Activated CD8-positive, alpha-beta memory T cell treated with anti-CD3 and anti-CD28 coated beads, Interleukin-2, amount 10 ng/mL, durations not matched to agents 7 days and 5 days (primary cell): Measurements from ENCODE around the gene SRGN. TPM values are rescaled to one million over a fixed set of nuclear protein-coding genes. Genes with fewer than 3 reads are reported as not detected.

Experiments used
- ATAC-seq: fragments of 150-1000 bp; cut with Tn5 transposase; one replicate; pipeline ENCODE4 v1.10.0; 2021; ENCODE audit warnings: moderate library complexity
- CTCF ChIA-PET: fragments of 350-600 bp; sonication (Branson Sonifier 250); formaldehyde crosslinking; loops from one replicate; lab custom pipeline; 2021; ENCODE audit warnings: antibody characterized with exemption; lab: Charles Lee
- DNase-seq: peaks from one replicate; pipeline ENCODE4 v3.0.0-alpha.2; 2020
- H3K27ac Mint-ChIP-seq: one replicate; pipeline ENCODE4 v1.8.0; 2021; ENCODE audit warnings: mild to moderate bottlenecking, mixed read lengths
- H3K27me3 Mint-ChIP-seq: one replicate; pipeline ENCODE4 v1.8.0; 2021; ENCODE audit warnings: mixed read lengths
- H3K36me3 Mint-ChIP-seq: one replicate; pipeline ENCODE4 v1.8.0; 2021; ENCODE audit warnings: mild to moderate bottlenecking, mixed read lengths
- H3K4me1 Mint-ChIP-seq: one replicate; pipeline ENCODE4 v1.8.0; 2021; ENCODE audit warnings: mixed read lengths
- H3K4me3 Mint-ChIP-seq: one replicate; pipeline ENCODE4 v1.8.0; 2021; ENCODE audit warnings: mild to moderate bottlenecking, moderate library complexity, mixed read lengths
- H3K9me3 Mint-ChIP-seq: one replicate; pipeline ENCODE4 v1.8.0; 2022; ENCODE audit warnings: low read depth, mixed read lengths
- total RNA-seq, 2 experiments: library from RNA; stranded (reverse); gene quantifications; one replicate each; pipeline ENCODE4 v1.2.3, GENCODE V29; 2021

SRGN gene
- total RNA-seq, 2 experiments from 2014 or later, result 366 to 616 TPM

GRCh38 chr10:69051710-69052487, 36.0 kb upstream of the SRGN start:
- no peaks in the 10 kb centered on the region for H3K27me3 Mint-ChIP-seq
- H3K9me3 Mint-ChIP-seq, result no peaks in the 10 kb centered on the region
- no peak for ATAC-seq
- DNase-seq, result no peak
- CTCF ChIA-PET, result interaction anchor here (0.6 to 1.4 kb wide), 5 partner anchors 10 to 46 kb away, joined by 3 to 5 read pairs (median 3); no protein-coding TSS in a partner anchor
- peak overlapping the region; percentile 77 for H3K27ac Mint-ChIP-seq
- H3K36me3 Mint-ChIP-seq, result no peaks in the 10 kb centered on the region
- H3K4me3 Mint-ChIP-seq, result no peak overlapping the region
- peaks cover 75% of the 10 kb centered on the region for H3K4me1 Mint-ChIP-seq

DNA sequence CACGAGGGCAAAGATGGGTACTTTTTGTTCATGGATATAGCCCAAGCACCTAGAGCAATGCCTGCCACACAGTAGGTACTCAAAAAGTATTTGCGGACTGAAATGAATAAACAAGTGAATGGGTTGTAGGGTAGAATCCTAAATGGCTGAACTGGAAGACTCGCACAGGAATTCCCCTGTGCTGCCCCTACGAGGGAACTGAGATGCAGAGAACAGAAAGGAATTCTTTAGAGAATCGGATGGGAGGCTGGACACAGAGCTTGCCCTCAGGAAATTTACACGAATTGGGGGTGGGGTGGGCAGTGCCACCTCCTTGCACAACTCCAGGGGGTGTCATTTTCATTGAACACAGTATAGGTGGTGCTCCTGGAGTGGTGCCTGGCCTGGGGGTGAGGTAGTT, 35.2 kb upstream of the SRGN start:
- peaks cover 76% of the 10 kb centered on the region for H3K4me1 Mint-ChIP-seq
- ATAC-seq, result no peak
- H3K4me3 Mint-ChIP-seq, result no peak overlapping the region
- H3K9me3 Mint-ChIP-seq, result no peaks in the 10 kb centered on the region
- no peaks in the 10 kb centered on the region for H3K36me3 Mint-ChIP-seq
- no peak for DNase-seq
- H3K27me3 Mint-ChIP-seq, result no peaks in the 10 kb centered on the region
- CTCF ChIA-PET, result interaction anchor here (1.4 kb wide), 1 partner anchor 47 kb away, joined by 3 read pairs; no protein-coding TSS in a partner anchor
- peak overlapping the region; percentile 48 for H3K27ac Mint-ChIP-seq

DNA sequence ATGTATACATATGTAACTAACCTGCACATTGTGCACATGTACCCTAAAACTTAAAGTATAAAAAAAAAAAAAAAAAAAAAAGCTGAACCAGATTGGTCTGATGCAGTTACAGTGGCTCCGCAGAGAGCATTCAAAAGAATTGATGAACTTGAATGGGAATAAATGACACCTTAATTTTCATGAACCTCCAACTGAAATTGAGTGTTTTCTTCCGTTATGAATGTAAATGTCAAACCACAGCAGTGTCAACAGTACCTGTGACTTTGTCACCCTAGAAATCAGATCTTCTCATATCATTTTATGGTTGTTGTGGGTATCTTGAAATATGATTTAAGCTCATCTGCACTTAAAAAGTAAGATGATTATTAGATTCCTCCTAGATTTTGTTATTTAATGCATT, 32.7 kb upstream of the SRGN start:
- H3K27ac Mint-ChIP-seq, result peak overlapping the region; percentile 87
- H3K4me1 Mint-ChIP-seq, result peaks cover 68% of the 10 kb centered on the region
- H3K27me3 Mint-ChIP-seq, result no peaks in the 10 kb centered on the region
- no peaks in the 10 kb centered on the region for H3K36me3 Mint-ChIP-seq
- no peak for DNase-seq
- ATAC-seq, result peak; percentile 50
- CTCF ChIA-PET, result interaction anchor here (0.7 to 2.9 kb wide), 6 partner anchors 10 to 171 kb away, joined by 3 to 24 read pairs (median 4); no protein-coding TSS in a partner anchor
- H3K9me3 Mint-ChIP-seq, result no peaks in the 10 kb centered on the region
- H3K4me3 Mint-ChIP-seq, result no peak overlapping the region

DNA sequence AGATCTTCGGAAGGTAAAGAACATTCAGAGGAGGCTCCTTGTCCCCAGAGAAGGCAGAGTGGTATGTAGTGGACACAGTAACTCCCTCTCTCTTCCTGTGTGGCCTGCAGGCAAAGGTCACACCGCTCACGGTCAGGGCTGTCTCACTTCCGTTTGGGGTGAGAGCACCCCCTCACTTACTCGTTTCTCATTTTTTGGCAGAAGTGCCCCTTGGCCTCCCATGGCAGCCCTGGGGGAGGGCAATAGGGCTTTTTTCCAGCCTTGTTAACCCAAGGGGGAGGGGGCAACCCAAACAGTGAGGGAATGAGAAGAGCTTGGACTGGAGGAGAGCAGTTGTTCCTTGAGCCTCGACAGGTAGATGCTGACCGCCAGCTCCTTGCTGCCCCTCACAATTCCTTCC, 31.8 kb upstream of the SRGN start:
- H3K9me3 Mint-ChIP-seq, result no peaks in the 10 kb centered on the region
- no peaks in the 10 kb centered on the region for H3K27me3 Mint-ChIP-seq
- CTCF ChIA-PET, result interaction anchor here (1.2 to 2.9 kb wide), 5 partner anchors 10 to 35 kb away, joined by 3 to 24 read pairs (median 5); partner anchors contain the start of gene SRGN
- peak overlapping the region; percentile 87 for H3K27ac Mint-ChIP-seq
- no peaks in the 10 kb centered on the region for H3K36me3 Mint-ChIP-seq
- no peak for ATAC-seq
- peaks cover 67% of the 10 kb centered on the region for H3K4me1 Mint-ChIP-seq
- no peak overlapping the region for H3K4me3 Mint-ChIP-seq
- DNase-seq, result peak; percentile 55

- Mint-ChIP-seq H3K27ac (peak overlapping the region; percentile 87), H3K4me1 (peaks cover 67% of the 10 kb centered on the region), H3K9me3 (no peaks in the 10 kb centered on the region), H3K4me3 (no peak overlapping the region), H3K27me3 (no peaks in the 10 kb centered on the region), H3K36me3 (no peaks in the 10 kb centered on the region)
- CTCF ChIA-PET, result interaction anchor here (1.3 to 2.9 kb wide), 4 partner anchors 12 to 35 kb away, joined by 3 to 24 read pairs (median 6); partner anchors contain the start of gene SRGN
- DNase-seq (no peak), ATAC-seq (no peak)
These were observed 31.2 kb upstream of the SRGN start for GRCh38 chr10:69056536-69057260.

GRCh38 chr10:69057261-69057950, 30.5 kb upstream of the SRGN start:
- peak overlapping the region; percentile 19 for H3K4me3 Mint-ChIP-seq

DNA sequence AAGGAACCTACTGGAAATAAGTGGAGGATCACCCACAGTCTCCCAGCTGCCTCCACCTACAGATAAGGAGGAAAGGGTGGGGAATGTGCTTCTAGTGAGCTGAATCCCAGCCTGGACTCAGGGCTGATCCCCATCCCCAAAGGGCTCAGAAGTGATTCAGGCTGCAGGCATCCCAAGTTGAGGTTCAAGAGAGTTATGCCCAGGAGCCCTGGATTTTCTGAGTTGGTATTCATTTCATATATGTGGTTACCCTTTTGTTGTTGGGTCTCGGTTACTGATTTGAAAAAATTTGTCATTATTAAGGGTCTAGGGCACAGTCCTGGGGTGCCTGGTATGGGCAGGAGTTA, 30.0 kb upstream of the SRGN start:
- Mint-ChIP-seq H3K4me3 (peak overlapping the region; percentile 19), H3K27me3 (no peaks in the 10 kb centered on the region), H3K27ac (peak overlapping the region; percentile 87), H3K9me3 (no peaks in the 10 kb centered on the region), H3K36me3 (no peaks in the 10 kb centered on the region), H3K4me1 (peaks cover 63% of the 10 kb centered on the region)
- no peak for DNase-seq
- CTCF ChIA-PET, result interaction anchor here (1.3 to 2.2 kb wide), 3 partner anchors 30 to 53 kb away, joined by 4 to 9 read pairs (median 6); partner anchors contain the start of gene SRGN
- ATAC-seq, result peak; percentile 5

More at GRCh38 chr10:69057261-69057950, 30.5 kb upstream of the SRGN start:
- peak; percentile 56 for ATAC-seq
- CTCF ChIA-PET, result interaction anchor here (1.3 to 2.9 kb wide), 3 partner anchors 12 to 34 kb away, joined by 4 to 24 read pairs (median 9); partner anchors contain the start of gene SRGN
- Mint-ChIP-seq H3K36me3 (no peaks in the 10 kb centered on the region), H3K4me1 (peaks cover 67% of the 10 kb centered on the region), H3K9me3 (no peaks in the 10 kb centered on the region), H3K27ac (peak overlapping the region; percentile 87), H3K27me3 (no peaks in the 10 kb centered on the region)
- peak; percentile 79 for DNase-seq

DNA sequence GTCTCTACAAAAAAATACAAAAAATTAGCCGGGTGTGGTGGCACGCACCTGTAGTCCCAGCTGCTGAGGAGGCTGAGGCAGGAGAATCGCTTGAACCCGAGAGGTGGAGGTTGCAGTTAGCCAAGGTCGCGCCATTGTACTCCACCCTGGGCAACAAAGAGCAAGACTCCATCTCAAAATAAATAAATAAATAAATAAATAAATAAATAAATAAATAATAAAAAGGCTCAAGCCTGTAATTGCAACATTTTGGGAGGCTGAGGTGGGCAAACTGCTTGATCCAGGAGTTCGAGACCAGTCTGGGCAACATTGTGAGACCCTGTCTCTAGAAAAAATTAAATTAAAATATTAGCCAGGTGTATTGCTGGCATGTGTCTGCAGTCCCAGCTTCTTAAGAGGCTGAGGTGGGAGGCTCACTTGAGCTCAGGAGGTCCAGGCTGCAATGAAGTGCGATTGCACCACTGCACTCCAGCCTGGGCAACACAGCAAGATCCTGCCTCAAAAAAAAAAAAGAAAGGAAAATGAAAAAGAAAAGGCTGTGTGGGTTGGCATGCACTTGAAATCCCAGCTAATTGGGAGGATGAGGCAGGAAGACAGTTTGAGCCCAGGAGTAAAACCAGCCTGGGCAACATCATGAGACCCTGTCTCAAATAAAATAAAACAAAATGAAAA, 27.6 kb upstream of the SRGN start:
- Mint-ChIP-seq H3K4me3 (no peak overlapping the region), H3K27me3 (no peaks in the 10 kb centered on the region), H3K36me3 (no peaks in the 10 kb centered on the region), H3K4me1 (peaks cover 55% of the 10 kb centered on the region), H3K9me3 (no peaks in the 10 kb centered on the region), H3K27ac (no peak overlapping the region)
- no peak for DNase-seq
- no peak for ATAC-seq
- CTCF ChIA-PET, result interaction anchor here (0.9 kb wide), 1 partner anchor 56 kb away, joined by 3 read pairs; no protein-coding TSS in a partner anchor

GRCh38 chr10:69061305-69062161, 26.4 kb upstream of the SRGN start:
- peak; percentile 50 for DNase-seq
- peak overlapping the region; percentile 69 for H3K27ac Mint-ChIP-seq
- no peaks in the 10 kb centered on the region for H3K9me3 Mint-ChIP-seq
- H3K36me3 Mint-ChIP-seq, result peaks cover 3% of the 10 kb centered on the region
- ATAC-seq, result peak; percentile 72
- no peaks in the 10 kb centered on the region for H3K27me3 Mint-ChIP-seq
- H3K4me1 Mint-ChIP-seq, result peaks cover 53% of the 10 kb centered on the region
- CTCF ChIA-PET, result interaction anchor here (1.2 to 1.7 kb wide), 2 partner anchors 24 to 57 kb away, joined by 3 to 5 read pairs; no protein-coding TSS in a partner anchor
- peak overlapping the region; percentile 46 for H3K4me3 Mint-ChIP-seq

- no peak overlapping the region for H3K4me3 Mint-ChIP-seq
- ATAC-seq, result no peak
These were observed 25.0 kb upstream of the SRGN start for GRCh38 chr10:69062901-69063300.

GRCh38 chr10:69064762-69065328, 23.1 kb upstream of the SRGN start:
- H3K36me3 Mint-ChIP-seq, result peaks cover 3% of the 10 kb centered on the region
- no peak for ATAC-seq
- no peak overlapping the region for H3K4me3 Mint-ChIP-seq
- H3K27me3 Mint-ChIP-seq, result no peaks in the 10 kb centered on the region
- no peak overlapping the region for H3K27ac Mint-ChIP-seq
- H3K9me3 Mint-ChIP-seq, result no peaks in the 10 kb centered on the region
- peaks cover 36% of the 10 kb centered on the region for H3K4me1 Mint-ChIP-seq
- CTCF ChIA-PET, result interaction anchor here (0.6 to 1.8 kb wide), 11 partner anchors 13 to 164 kb away, joined by 3 to 5 read pairs (median 3); partner anchors contain the start of gene SRGN
- DNase-seq, result no peak

More at GRCh38 chr10:69062901-69063300, 25.0 kb upstream of the SRGN start:
- Mint-ChIP-seq H3K36me3 (peaks cover 3% of the 10 kb centered on the region), H3K4me1 (peaks cover 41% of the 10 kb centered on the region), H3K9me3 (no peaks in the 10 kb centered on the region), H3K27me3 (no peaks in the 10 kb centered on the region), H3K27ac (no peak overlapping the region)
- no peak for DNase-seq
- CTCF ChIA-PET, result interaction anchor here (1.0 to 1.7 kb wide), 4 partner anchors 12 to 58 kb away, joined by 3 to 5 read pairs (median 3); no protein-coding TSS in a partner anchor
